GM13976 (cell line): ENCODE results near the gene ATPAF2.

Source experiments
- DNase-seq: peaks from one replicate; pipeline ENCODE4 v3.0.0; 2012; ENCODE audit warnings: low spot score
- in situ Hi-C: fragments of 300-500 bp; cut with MboI; formaldehyde crosslinking; loops from one replicate; pipeline ENCODE4 v1.12.0; 2022; ENCODE audit warnings: low sequenced_read_pairs, mixed read lengths, inconsistent platforms; ENCODE audit not compliant: unreplicated experiment
- TF ChIP-seq, protein P1 (sequence below): IDR thresholded peaks from 2 replicates; pipeline ENCODE4 v1.5.1; 2012; ENCODE audit warnings: borderline replicate concordance, mild to moderate bottlenecking; ENCODE audit not compliant: insufficient read depth; ENCODE audit errors: extremely low read depth, missing control alignments, control extremely low read depth

Gene ATPAF2

DNA sequence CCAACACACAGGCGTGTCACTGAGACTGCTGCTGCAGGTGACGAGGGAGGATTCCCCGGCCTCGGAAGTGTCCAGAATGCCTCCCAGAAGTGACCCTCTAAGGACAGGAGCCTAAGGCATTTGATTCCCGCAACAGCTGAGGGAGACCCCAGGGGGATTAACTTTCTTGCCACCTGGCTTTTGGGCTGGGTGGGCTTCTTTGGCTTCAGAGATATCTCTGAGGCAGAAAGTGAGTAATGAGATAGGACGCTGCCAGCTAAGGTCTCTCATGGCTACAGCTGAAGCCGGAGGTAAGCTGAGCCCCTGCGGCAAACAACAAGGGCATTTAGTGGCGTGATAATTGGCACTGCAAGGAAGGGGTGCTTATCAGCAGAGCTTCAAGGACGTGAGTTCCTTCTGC, 49.4 kb downstream of the ATPAF2 start:
- no peak for DNase-seq
- in situ Hi-C loops: no loop called here
- TF ChIP-seq, protein P1, sequence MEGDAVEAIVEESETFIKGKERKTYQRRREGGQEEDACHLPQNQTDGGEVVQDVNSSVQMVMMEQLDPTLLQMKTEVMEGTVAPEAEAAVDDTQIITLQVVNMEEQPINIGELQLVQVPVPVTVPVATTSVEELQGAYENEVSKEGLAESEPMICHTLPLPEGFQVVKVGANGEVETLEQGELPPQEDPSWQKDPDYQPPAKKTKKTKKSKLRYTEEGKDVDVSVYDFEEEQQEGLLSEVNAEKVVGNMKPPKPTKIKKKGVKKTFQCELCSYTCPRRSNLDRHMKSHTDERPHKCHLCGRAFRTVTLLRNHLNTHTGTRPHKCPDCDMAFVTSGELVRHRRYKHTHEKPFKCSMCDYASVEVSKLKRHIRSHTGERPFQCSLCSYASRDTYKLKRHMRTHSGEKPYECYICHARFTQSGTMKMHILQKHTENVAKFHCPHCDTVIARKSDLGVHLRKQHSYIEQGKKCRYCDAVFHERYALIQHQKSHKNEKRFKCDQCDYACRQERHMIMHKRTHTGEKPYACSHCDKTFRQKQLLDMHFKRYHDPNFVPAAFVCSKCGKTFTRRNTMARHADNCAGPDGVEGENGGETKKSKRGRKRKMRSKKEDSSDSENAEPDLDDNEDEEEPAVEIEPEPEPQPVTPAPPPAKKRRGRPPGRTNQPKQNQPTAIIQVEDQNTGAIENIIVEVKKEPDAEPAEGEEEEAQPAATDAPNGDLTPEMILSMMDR: no peak

DNA sequence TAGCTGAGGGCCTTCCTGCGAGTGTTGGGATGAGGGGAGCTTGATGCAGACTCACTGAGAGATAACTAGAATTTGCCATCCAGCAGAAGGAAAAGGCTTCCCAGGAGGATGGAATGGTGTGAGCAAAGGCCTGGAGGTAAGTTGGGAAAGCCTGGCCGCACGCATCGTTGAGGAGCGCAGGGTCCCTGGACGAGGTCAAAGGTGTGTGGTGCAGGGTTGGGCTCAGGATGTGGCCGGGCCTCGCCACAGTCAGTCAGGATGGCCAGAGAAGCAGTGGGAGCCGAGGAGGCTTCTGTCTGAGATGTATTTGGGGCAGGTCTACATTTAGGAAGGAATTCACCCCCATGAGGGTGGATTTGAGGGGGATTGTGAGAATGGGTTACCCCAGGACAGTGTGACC, 49.9 kb downstream of the ATPAF2 start:
- TF ChIP-seq, protein P1: no peak
- in situ Hi-C loops: no loop called here
- DNase-seq: no peak

DNA sequence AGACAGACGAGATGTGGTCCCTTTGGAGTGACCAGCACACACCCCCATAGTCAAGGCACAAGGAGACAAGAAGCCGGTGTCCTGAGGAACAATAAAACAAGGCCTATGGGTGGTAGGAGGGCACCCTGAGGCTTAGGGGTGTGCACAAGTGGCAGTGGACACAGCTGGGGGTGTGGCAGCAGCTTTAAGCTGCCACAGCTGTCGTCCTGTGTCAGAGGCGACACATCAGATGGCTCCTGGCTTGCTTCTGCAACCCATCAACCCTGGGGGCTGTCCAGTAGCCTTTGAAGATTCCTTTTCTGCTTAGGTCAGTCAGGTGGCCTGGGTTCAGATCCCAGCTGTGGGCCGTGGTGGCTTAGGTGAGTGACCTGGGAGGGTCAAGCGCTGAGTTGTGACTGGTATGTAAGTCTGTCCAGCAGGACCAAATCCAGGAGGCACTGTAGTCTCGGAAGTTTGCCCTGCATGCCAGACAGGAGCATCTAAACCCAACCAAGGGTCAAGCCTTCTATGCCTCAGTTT, 50.5 kb downstream of the ATPAF2 start:
- DNase-seq: no peak
- in situ Hi-C loops: no loop called here
- TF ChIP-seq, protein P1: no peak

DNA sequence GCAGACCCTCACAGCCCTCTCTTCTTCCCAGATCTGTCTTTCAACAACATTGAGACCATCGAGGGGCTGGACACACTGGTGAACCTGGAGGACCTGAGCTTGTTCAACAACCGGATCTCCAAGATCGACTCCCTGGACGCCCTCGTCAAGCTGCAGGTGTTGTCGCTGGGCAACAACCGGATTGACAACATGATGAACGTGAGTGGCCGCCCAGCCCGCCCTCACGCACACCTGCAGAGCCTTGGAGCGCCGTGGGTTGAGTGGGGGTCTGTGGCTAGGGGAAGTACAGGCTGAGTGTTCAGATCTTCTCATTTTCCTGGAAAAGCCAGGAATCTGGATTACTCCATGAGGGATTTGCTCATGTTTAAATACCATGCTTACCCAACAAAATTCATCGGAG, 51.1 kb downstream of the ATPAF2 start:
- DNase-seq: no peak
- TF ChIP-seq, protein P1: no peak
- in situ Hi-C loops: no loop called here

DNA sequence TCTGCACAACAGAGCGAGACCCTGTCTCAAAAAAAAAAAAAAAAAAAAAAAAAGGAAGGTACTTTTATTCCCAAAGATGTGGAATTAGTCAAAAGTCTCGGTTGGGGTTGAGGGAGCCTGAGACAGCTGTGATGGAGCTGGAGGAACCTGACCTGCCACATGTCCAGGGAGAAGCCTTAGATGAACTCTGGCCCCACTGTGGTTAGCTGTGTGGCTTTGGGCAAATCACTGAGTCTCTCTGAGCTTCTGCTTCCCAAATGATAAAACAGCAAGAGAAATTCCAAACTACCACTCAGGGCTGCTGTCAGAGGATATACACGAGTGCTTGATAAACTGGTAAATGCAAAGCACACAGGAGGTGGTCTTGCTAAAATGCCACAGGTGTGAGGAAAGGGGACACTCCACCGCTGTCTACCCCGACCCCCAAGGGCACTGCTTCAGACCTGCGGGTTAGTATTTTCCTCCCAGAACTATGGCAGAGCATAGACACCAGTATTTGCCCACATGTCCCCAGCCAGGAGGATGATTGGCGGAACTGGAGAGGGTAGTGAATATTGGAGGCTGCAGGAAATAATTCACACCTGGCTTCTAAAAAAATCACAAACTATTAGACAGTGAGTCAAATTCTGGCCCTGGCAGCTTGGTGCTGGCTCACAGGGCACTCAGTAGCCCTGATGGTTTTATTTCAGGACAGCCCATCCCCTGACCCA, 51.6 kb downstream of the ATPAF2 start:
- no peak for DNase-seq
- TF ChIP-seq, protein P1: no peak
- in situ Hi-C loops: no loop called here

DNA sequence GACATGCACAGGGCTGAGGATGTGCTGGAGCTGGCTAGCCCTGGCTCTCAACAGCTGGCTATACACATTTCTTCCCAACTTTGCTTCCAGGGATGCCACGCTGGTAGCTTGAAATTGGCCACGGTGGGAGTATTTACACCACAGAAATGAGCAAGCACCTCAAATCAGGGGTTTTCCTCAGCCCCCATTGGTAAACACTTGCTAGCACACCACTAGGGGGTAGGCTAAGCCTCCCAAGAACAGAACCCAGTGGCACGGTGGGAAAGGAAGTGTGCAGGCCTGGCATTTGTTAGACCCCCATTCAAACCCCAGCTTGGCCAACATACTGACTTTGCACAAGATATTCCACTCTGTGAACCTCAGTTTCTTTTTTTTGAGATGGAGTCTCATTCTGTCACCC, 53.4 kb downstream of the ATPAF2 start:
- TF ChIP-seq, protein P1: peak; percentile 31
- in situ Hi-C loops: no loop called here
- peak; percentile 64 for DNase-seq
